Measurements from ENCODE around the gene PARD3. TPM values are rescaled to one million over a fixed set of nuclear protein-coding genes. Genes with fewer than 3 reads are reported as not detected.

PARD3 gene
- total RNA-seq, 1 experiment from 2014 or later, result 46.3 TPM

DNA sequence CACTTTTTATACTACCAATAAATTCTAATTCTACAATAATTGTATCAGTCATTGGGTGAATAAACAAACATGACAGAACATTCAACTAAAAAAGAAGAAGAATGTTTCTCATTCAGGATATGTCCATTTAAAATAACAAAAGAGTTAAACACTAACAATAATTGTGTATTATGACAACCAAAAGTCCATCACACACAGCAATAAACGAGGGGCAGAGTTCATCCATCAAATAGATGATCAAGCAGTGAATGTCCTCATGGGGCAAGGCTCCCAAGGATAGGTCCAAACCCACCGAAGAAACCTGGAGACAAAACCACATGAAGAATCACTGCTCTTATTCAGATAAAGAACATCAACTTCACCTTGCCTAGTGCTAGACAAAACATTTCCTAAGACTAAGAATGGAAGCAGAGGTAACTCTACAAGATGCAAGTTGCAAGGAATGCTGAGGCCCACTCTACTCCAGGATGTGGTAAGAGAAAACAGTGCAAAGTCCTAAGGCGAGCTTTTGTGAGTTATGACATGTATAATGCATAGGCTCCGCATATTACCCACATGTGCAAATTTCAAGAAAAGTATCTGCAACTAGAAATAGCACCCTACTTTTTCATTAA lies 115.1 kb downstream of the PARD3 start:
- no peak overlapping the region for H2AFZ ChIP-seq (ENCODE audit: low read depth, low read length, poor library complexity, severe bottlenecking)
- no peak for TF ChIP-seq POLR2A (IDR thresholded peaks at IDR 0.05; ENCODE audit: borderline replicate concordance, extremely low read depth, insufficient read depth, insufficient read length)
- ChIA-PET CTCF (interaction anchor here (1.2 kb wide), 1 partner anchor 33 kb away, joined by 4 read pairs; no protein-coding TSS in a partner anchor), POLR2A (no interaction called here), RAD21 (ENCODE audit: low non-redundant PET in 1 of 2, low total read pairs in 2 of 2, uncharacterized antibody in 2 of 2, unreplicated experiment in 2 of 2) (no interaction called here)
- peak overlapping the region; percentile 49; the same call in 1 of the 2 replicates for H3K4me2 ChIP-seq (ENCODE audit: low read length)
- H3K27me3 ChIP-seq (ENCODE audit: insufficient read depth, low read length), result no peaks in the 10 kb centered on the region
- no peak overlapping the region for H3K4me3 ChIP-seq (replicated peaks in 1 of 2; ENCODE audit: low read depth in 1 of 2, low read length in 2 of 2)
- H3K9me2 ChIP-seq (ENCODE audit: insufficient read depth), result no peaks in the 10 kb centered on the region
- H4K20me1 ChIP-seq (ENCODE audit: insufficient read depth), result no peaks in the 10 kb centered on the region; the same call in 1 of the 2 replicates
- H3K79me2 ChIP-seq (ENCODE audit: insufficient read depth, low read length), result peaks cover 52% of the 10 kb centered on the region
- H3K36me3 ChIP-seq (ENCODE audit: control insufficient read depth in 1 of 2, insufficient read depth in 2 of 2, low read length in 2 of 2), result no peaks in the 10 kb centered on the region
- no peak overlapping the region for H3K27ac ChIP-seq (ENCODE audit: low read depth, low read length)
- BruUV-seq (replicated peaks), result no TSS peak
- H3K4me1 ChIP-seq (ENCODE audit: control insufficient read depth in 1 of 2, insufficient read depth in 2 of 2, low read length in 2 of 2), result peaks cover 46 to 64% of the 10 kb centered on the region in 2 experiments
- intact Hi-C loops (cut with micrococcal nuclease), result no loop called here
- no peak overlapping the region for H3K9ac ChIP-seq (ENCODE audit: low read length)
- DNase-seq (ENCODE audit: low read depth, low spot score), result no peak
- no peaks in the 10 kb centered on the region for H3K9me3 ChIP-seq (ENCODE audit: control insufficient read depth in 1 of 2, insufficient read depth in 1 of 2, low read depth in 1 of 2, low read length in 2 of 2)
- no peak for ATAC-seq

- peak; percentile 34 for DNase-seq (ENCODE audit: low read depth, low spot score)
- peaks cover 44% of the 10 kb centered on the region for H3K79me2 ChIP-seq (ENCODE audit: insufficient read depth, low read length)
- H3K27me3 ChIP-seq (ENCODE audit: insufficient read depth, low read length), result no peaks in the 10 kb centered on the region
- H3K4me1 ChIP-seq (ENCODE audit: control insufficient read depth in 1 of 2, insufficient read depth in 2 of 2, low read length in 2 of 2), result peaks cover 46 to 64% of the 10 kb centered on the region in 2 experiments
- intact Hi-C loops (cut with micrococcal nuclease), result no loop called here
- no peaks in the 10 kb centered on the region; the same call in 1 of the 2 replicates for H4K20me1 ChIP-seq (ENCODE audit: insufficient read depth)
- no peak overlapping the region for H3K4me3 ChIP-seq (replicated peaks in 1 of 2; ENCODE audit: low read depth in 1 of 2, low read length in 2 of 2)
- peak; percentile 69 for ATAC-seq
- H3K27ac ChIP-seq (ENCODE audit: low read depth, low read length), result no peak overlapping the region
- H3K36me3 ChIP-seq (ENCODE audit: control insufficient read depth in 1 of 2, insufficient read depth in 2 of 2, low read length in 2 of 2), result no peaks in the 10 kb centered on the region
- no peak overlapping the region for H3K9ac ChIP-seq (ENCODE audit: low read length)
- ChIA-PET POLR2A (no interaction called here), RAD21 (ENCODE audit: low non-redundant PET in 1 of 2, low total read pairs in 2 of 2, uncharacterized antibody in 2 of 2, unreplicated experiment in 2 of 2) (no interaction called here), CTCF (interaction anchor here (1.2 kb wide), 1 partner anchor 34 kb away, joined by 4 read pairs; no protein-coding TSS in a partner anchor)
- no peaks in the 10 kb centered on the region for H3K9me2 ChIP-seq (ENCODE audit: insufficient read depth)
- BruUV-seq (replicated peaks), result no TSS peak
- H2AFZ ChIP-seq (ENCODE audit: low read depth, low read length, poor library complexity, severe bottlenecking), result no peak overlapping the region
- H3K4me2 ChIP-seq (ENCODE audit: low read length), result peak overlapping the region; percentile 49; the same call in 1 of the 2 replicates
- H3K9me3 ChIP-seq (ENCODE audit: control insufficient read depth in 1 of 2, insufficient read depth in 1 of 2, low read depth in 1 of 2, low read length in 2 of 2), result no peaks in the 10 kb centered on the region
- TF ChIP-seq EGR1 (IDR thresholded peaks at IDR 0.05; ENCODE audit: low read depth) (no peak), FOSL1 (IDR thresholded peaks at IDR 0.05; ENCODE audit: low read depth) (peak; percentile 69), POLR2AphosphoS5 (IDR thresholded peaks at IDR 0.05; ENCODE audit: low read depth, low read length) (no peak), CBX3 (IDR thresholded peaks at IDR 0.05; ENCODE audit: low read depth) (peak; percentile 16; the same call in 1 of the 2 replicates), MAX (IDR thresholded peaks at IDR 0.05) (no peak), SP1 (IDR thresholded peaks at IDR 0.05; ENCODE audit: low read depth) (0 out of 2 replicates have a peak, but pooled peaks have one; percentile 31), JUND (IDR thresholded peaks at IDR 0.05) (peak; percentile 64; the same call in 1 of the 2 replicates), YY1 (IDR thresholded peaks at IDR 0.05; ENCODE audit: extremely low read depth, insufficient replicate concordance, low read depth, low read length) (no peak), SRF (IDR thresholded peaks at IDR 0.05; ENCODE audit: low read depth) (no peak), ZNF274 (IDR thresholded peaks at IDR 0.05; ENCODE audit: low read depth, low read length) (no peak), ZFX (IDR thresholded peaks at IDR 0.05) (no peak), ZBTB33 (IDR thresholded peaks at IDR 0.05; ENCODE audit: extremely low read depth, insufficient replicate concordance, low read length) (no peak), SIN3A (IDR thresholded peaks at IDR 0.05; ENCODE audit: low read depth) (no peak; the same call in 1 of the 2 replicates), CEBPB (IDR thresholded peaks at IDR 0.05; ENCODE audit: low read depth) (peak; percentile 38; the same call in 1 of the 2 replicates), TCF7L2 (IDR thresholded peaks at IDR 0.05; ENCODE audit: borderline replicate concordance, extremely low read depth, insufficient read depth, insufficient read length) (no peak), RAD21 (IDR thresholded peaks at IDR 0.05; ENCODE audit: low read depth) (no peak), EZH2phosphoT487 (IDR thresholded peaks at IDR 0.05; ENCODE audit: borderline replicate concordance) (no peak)
Observed at GRCh38 chr10:34698979-34699378, 116.1 kb downstream of the PARD3 start.

All from HCT116 (cell line).